MM.1S (cell line): ENCODE results near the gene CXorf38.
"Not testable (repeated sequence)": the region's sequence is repeated elsewhere in the genome, so short reads cannot be mapped to it uniquely, and the experiment has no call there.

Source experiments
- DNase-seq: peaks from one replicate; pipeline ENCODE4 v3.0.0-alpha.2; 2015
- H2AFZ ChIP-seq: fragments of 300-600 bp; sonication (generic); 2 replicates; pipeline ENCODE4 v1.6.0; 2016; ENCODE audit warnings: antibody characterized with exemption, low read length
- H3F3A ChIP-seq: fragments of 300-600 bp; sonication (generic); 2 replicates; pipeline ENCODE4 v1.6.1; 2016; ENCODE audit warnings: mild to moderate bottlenecking, antibody characterized with exemption, low read length, moderate library complexity, mixed read lengths; ENCODE audit not compliant: insufficient read depth
- H3K27ac ChIP-seq: fragments of 300-600 bp; sonication (generic); 2 replicates; pipeline ENCODE4 v1.5.1; 2016; ENCODE audit warnings: mild to moderate bottlenecking, low read length
- H3K27me3 ChIP-seq: fragments of 300-600 bp; sonication (generic); replicated peaks from 2 replicates; pipeline ENCODE4 v1.6.0; 2016; ENCODE audit warnings: low read length; ENCODE audit not compliant: insufficient read depth
- H3K36me3 ChIP-seq: fragments of 300-600 bp; sonication (generic); replicated peaks from 2 replicates; pipeline ENCODE4 v1.6.1; 2016; ENCODE audit warnings: mild to moderate bottlenecking, low read length, mixed read lengths; ENCODE audit not compliant: insufficient read depth
- H3K4me1 ChIP-seq: fragments of 300-600 bp; sonication (generic); 2 replicates; pipeline ENCODE4 v1.6.1; 2016; ENCODE audit warnings: low read length, mixed read lengths
- H3K4me2 ChIP-seq: fragments of 300-600 bp; sonication (generic); 2 replicates; pipeline ENCODE4 v1.6.0; 2016; ENCODE audit warnings: low read depth, low read length
- H3K4me3 ChIP-seq: fragments of 300-600 bp; sonication (generic); 2 replicates; pipeline ENCODE4 v1.5.1; 2016; ENCODE audit warnings: low read length, mixed read lengths
- H3K79me2 ChIP-seq: fragments of 300-600 bp; sonication (generic); 2 replicates; pipeline ENCODE4 v1.6.1; 2016; ENCODE audit warnings: mixed run types, low read length, mixed read lengths
- H3K9ac ChIP-seq: fragments of 300-600 bp; sonication (generic); 2 replicates; pipeline ENCODE4 v1.6.1; 2016; ENCODE audit warnings: low read length, mixed read lengths
- H3K9me2 ChIP-seq: fragments of 300-600 bp; sonication (generic); replicated peaks from 2 replicates; pipeline ENCODE4 v1.6.1; 2016; ENCODE audit warnings: mild to moderate bottlenecking, low read length, mixed read lengths; ENCODE audit not compliant: insufficient read depth
- H3K9me3 ChIP-seq: fragments of 300-600 bp; sonication (generic); replicated peaks from 2 replicates; pipeline ENCODE4 v1.6.1; 2016; ENCODE audit warnings: mild to moderate bottlenecking, low read length, mixed read lengths; ENCODE audit not compliant: insufficient read depth
- H4K20me1 ChIP-seq: fragments of 300-600 bp; sonication (generic); 2 replicates; pipeline ENCODE4 v1.6.1; 2016; ENCODE audit warnings: mild to moderate bottlenecking, low read length, moderate library complexity, mixed read lengths; ENCODE audit not compliant: insufficient read depth
- EZH2 ChIP-seq: fragments of 300-600 bp; sonication (generic); optimal IDR thresholded peaks from 2 replicates; pipeline ENCODE3; 2017; ENCODE audit warnings: low read depth, mild to moderate bottlenecking, antibody characterized with exemption, low read length, mixed read lengths
- EZH2phosphoT487 ChIP-seq: fragments of 300-600 bp; sonication (generic); IDR thresholded peaks from 2 replicates; pipeline ENCODE4 v1.6.1; 2018; ENCODE audit warnings: antibody characterized with exemption, low read length
- TF ChIP-seq, protein P1 (sequence below): fragments of 300-600 bp; sonication (generic); IDR thresholded peaks from 2 replicates; pipeline ENCODE4 v1.5.1; 2016; ENCODE audit warnings: antibody characterized with exemption, low read length, mixed read lengths

The CXorf38 gene

DNA sequence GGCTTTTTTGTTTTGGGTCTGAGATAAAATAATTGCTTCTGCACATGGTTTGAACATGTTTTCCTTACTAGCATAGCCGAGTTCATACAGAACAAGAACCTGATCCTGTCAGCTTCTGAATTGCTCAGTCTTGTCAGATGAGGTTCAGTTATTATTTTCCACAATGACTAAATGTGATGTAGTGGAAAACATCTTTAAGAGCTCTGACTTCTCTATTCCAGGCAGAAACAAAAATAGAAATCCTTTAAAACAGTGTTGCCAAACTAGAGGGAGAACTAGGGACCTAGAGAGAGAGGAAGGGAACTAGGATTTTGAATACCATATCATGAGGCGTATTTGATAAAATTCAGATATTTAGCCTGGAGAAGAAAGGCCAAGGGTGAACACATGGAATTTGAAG is 64.5 kb downstream of the CXorf38 start:
- no peak overlapping the region for H3K4me3 ChIP-seq
- no peak overlapping the region for H3K9ac ChIP-seq
- no peaks in the 10 kb centered on the region for H3F3A ChIP-seq
- no peak overlapping the region for H2AFZ ChIP-seq
- no peak overlapping the region for H3K4me2 ChIP-seq
- H3K27me3 ChIP-seq: no peaks in the 10 kb centered on the region
- TF ChIP-seq, protein P1, sequence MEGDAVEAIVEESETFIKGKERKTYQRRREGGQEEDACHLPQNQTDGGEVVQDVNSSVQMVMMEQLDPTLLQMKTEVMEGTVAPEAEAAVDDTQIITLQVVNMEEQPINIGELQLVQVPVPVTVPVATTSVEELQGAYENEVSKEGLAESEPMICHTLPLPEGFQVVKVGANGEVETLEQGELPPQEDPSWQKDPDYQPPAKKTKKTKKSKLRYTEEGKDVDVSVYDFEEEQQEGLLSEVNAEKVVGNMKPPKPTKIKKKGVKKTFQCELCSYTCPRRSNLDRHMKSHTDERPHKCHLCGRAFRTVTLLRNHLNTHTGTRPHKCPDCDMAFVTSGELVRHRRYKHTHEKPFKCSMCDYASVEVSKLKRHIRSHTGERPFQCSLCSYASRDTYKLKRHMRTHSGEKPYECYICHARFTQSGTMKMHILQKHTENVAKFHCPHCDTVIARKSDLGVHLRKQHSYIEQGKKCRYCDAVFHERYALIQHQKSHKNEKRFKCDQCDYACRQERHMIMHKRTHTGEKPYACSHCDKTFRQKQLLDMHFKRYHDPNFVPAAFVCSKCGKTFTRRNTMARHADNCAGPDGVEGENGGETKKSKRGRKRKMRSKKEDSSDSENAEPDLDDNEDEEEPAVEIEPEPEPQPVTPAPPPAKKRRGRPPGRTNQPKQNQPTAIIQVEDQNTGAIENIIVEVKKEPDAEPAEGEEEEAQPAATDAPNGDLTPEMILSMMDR: no peak
- no peak for TF ChIP-seq EZH2phosphoT487
- no peak for TF ChIP-seq EZH2
- no peaks in the 10 kb centered on the region for H3K9me3 ChIP-seq
- H3K4me1 ChIP-seq: 0 out of 2 replicates have a peak, but pooled peaks cover 4% of the 10 kb centered on the region
- DNase-seq: no peak
- no peaks in the 10 kb centered on the region for H4K20me1 ChIP-seq
- H3K79me2 ChIP-seq: peaks cover 34% of the 10 kb centered on the region
- no peaks in the 10 kb centered on the region for H3K9me2 ChIP-seq
- H3K36me3 ChIP-seq: no peaks in the 10 kb centered on the region
- H3K27ac ChIP-seq: no peak overlapping the region

DNA sequence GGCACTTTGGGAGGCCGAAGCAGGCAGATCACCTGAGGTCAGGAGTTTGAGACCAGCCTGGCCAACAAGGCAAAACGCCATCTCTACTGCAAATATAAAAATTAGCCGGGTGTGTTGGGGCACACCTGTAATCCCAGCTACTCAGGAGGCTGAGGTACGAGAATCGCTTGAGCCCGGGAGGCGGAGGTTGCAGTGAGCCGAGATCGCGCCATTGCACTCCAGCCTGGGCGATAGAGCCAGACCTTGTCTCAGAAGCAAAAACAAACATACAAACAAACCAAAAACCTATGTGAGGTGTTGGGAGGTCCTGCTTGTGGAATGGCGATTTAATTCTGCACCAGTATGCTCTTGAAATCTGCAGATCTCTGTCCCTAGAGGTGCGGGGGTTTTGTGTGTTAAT is 65.2 kb downstream of the CXorf38 start:
- H3K9me3 ChIP-seq, H3K9me2 ChIP-seq, H3K4me2 ChIP-seq: not testable (repeated sequence)

DNA sequence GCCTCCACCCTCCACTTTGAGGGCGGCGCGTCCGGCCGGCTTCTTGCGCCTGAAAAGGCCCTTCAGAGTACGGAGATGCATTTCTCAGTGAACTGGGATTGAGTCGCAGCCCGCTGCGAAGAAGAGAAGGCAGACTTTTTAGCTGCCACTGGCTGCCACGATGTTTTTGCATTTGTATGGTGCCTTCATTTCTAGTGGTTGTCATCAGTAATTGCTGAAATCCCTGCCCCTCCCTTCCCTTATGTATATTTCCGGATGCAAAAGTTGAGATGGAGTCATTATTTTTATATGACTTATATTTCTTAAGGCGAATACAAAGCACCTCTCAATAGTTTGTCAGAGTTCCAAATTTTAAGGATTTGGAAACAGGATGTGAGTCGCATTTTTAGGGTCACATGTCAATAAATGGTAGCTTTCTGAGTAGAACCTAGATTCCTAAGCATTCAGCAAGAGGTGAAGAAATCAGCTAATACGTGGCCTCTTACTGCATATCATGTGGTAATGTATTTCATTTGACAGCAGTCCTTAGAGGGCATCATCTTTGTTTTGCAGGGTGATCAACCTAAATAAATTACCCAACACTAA is 65.9 kb downstream of the CXorf38 start:
- H3K4me1 ChIP-seq: 0 out of 2 replicates have a peak, but pooled peaks cover 4% of the 10 kb centered on the region
- no peaks in the 10 kb centered on the region for H3K9me2 ChIP-seq
- no peaks in the 10 kb centered on the region for H3F3A ChIP-seq
- TF ChIP-seq, protein P1: no peak; the same call in 1 of the 2 replicates
- TF ChIP-seq EZH2 (no peak), EZH2phosphoT487 (no peak)
- H2AFZ ChIP-seq: no peak overlapping the region
- H3K9ac ChIP-seq: peak overlapping the region; percentile 68
- H3K36me3 ChIP-seq: no peaks in the 10 kb centered on the region
- H4K20me1 ChIP-seq: no peaks in the 10 kb centered on the region
- peaks cover 30% of the 10 kb centered on the region for H3K79me2 ChIP-seq
- peak overlapping the region; percentile 81 for H3K4me2 ChIP-seq
- no peaks in the 10 kb centered on the region for H3K9me3 ChIP-seq
- peak overlapping the region; percentile 57; the same call in 1 of the 2 replicates for H3K27ac ChIP-seq
- no peaks in the 10 kb centered on the region for H3K27me3 ChIP-seq
- peak; percentile 11 for DNase-seq
- peak overlapping the region; percentile 58 for H3K4me3 ChIP-seq

More for the DNA sequence above, 65.2 kb downstream of the CXorf38 start:
- not testable (repeated sequence) for H3K4me3 ChIP-seq, H3K4me1 ChIP-seq, H2AFZ ChIP-seq, H4K20me1 ChIP-seq, H3K27ac ChIP-seq, H3F3A ChIP-seq, H3K27me3 ChIP-seq, H3K9ac ChIP-seq, H3K36me3 ChIP-seq, DNase-seq
- H3K79me2 ChIP-seq: peaks cover 31% of the 10 kb centered on the region
